NB4 (cell line): ENCODE data around the gene TMEM185B.
A peak's percentile ranks its signal among the peaks of the same experiment; 100 is the strongest.

Experiments used
- DNase-seq: peaks from one replicate; pipeline ENCODE4 v3.0.0; 2010; ENCODE audit warnings: low read depth
- H3K4me3 ChIP-seq: one replicate; pipeline ENCODE4 v1.5.1; 2011; ENCODE audit warnings: mild to moderate bottlenecking, low read depth, low read length, moderate library complexity
- CTCF ChIP-seq: IDR thresholded peaks from one replicate; pipeline ENCODE4 v1.5.1; 2012; ENCODE audit warnings: low read depth, low read length
- MAX ChIP-seq: IDR thresholded peaks from 2 replicates; pipeline ENCODE4 v1.6.1; 2011; ENCODE audit warnings: low read depth, low read length
- MYC ChIP-seq: IDR thresholded peaks from 2 replicates; pipeline ENCODE4 v1.6.1; 2011; ENCODE audit warnings: low read depth, low read length
- POLR2A ChIP-seq: IDR thresholded peaks from 2 replicates; pipeline ENCODE4 v1.6.1; 2011; ENCODE audit warnings: mild to moderate bottlenecking; ENCODE audit not compliant: insufficient read length; ENCODE audit errors: extremely low read depth

The TMEM185B gene

GRCh38 chr2:120246546-120247300, 23.5 kb upstream of the TMEM185B start:
- DNase-seq: no peak
- no peak overlapping the region for H3K4me3 ChIP-seq
- no peak for TF ChIP-seq POLR2A
- TF ChIP-seq MYC: no peak
- no peak for TF ChIP-seq MAX

GRCh38 chr2:120245520-120246332, 22.5 kb upstream of the TMEM185B start:
- DNase-seq: no peak
- TF ChIP-seq MAX: no peak
- TF ChIP-seq CTCF: no peak
- no peak for TF ChIP-seq MYC
- no peak for TF ChIP-seq POLR2A
- no peak overlapping the region for H3K4me3 ChIP-seq

- DNase-seq: no peak
- H3K4me3 ChIP-seq: no peak overlapping the region
- TF ChIP-seq CTCF (no peak), POLR2A (no peak), MAX (no peak), MYC (no peak)
These were observed 21.7 kb upstream of the TMEM185B start for GRCh38 chr2:120244656-120245519.

GRCh38 chr2:120243875-120244553, 20.8 kb upstream of the TMEM185B start:
- H3K4me3 ChIP-seq: no peak overlapping the region
- TF ChIP-seq MYC (no peak), POLR2A (no peak), CTCF (no peak), MAX (no peak)
- no peak for DNase-seq

GRCh38 chr2:120243211-120243610, 20.0 kb upstream of the TMEM185B start:
- TF ChIP-seq MAX: no peak
- TF ChIP-seq POLR2A: no peak
- TF ChIP-seq CTCF: no peak
- TF ChIP-seq MYC: no peak
- DNase-seq: peak; percentile 58

More at GRCh38 chr2:120243211-120243610, 20.0 kb upstream of the TMEM185B start:
- H3K4me3 ChIP-seq: no peak overlapping the region
